Naive thymus-derived CD8-positive, alpha-beta T cell (primary cell): ENCODE results near the gene CYP8B1. TPM values are rescaled to one million over a fixed set of nuclear protein-coding genes. Genes with fewer than 3 reads are reported as not detected.

Experiments used
- ATAC-seq, 2 donors: fragments of 150-1000 bp; cut with Tn5 transposase in 1 of 2; sonication (Bioruptor Pico), chemical (Tn5 transposase) in 1 of 2; 1 replicate in 1 of 2; 2 replicates in 1 of 2; pipeline ENCODE4 v1.10.0; 2021; ENCODE audit warnings: mild to moderate bottlenecking in 2 of 2, moderate library complexity in 2 of 2
- POLR2A ChIA-PET: fragments of 350-600 bp; sonication (Branson Sonifier 250); formaldehyde crosslinking; loops from one replicate; lab custom pipeline; 2021; ENCODE audit warnings: antibody characterized with exemption; lab: Charles Lee
- DNase-seq, 10 donors: peaks; one replicate each; pipeline versions ENCODE4 v3.0.0 to v3.0.0-alpha.2; 2020 to 2022
- H3K27ac Mint-ChIP-seq, 10 donors: one replicate each; pipeline ENCODE4 v1.8.0; 2020 to 2022; ENCODE audit warnings: mild to moderate bottlenecking in 10 of 10, mixed read lengths in 10 of 10, moderate library complexity in 4 of 10, inconsistent platforms in 1 of 10
- H3K27me3 Mint-ChIP-seq, 5 donors: one replicate each; pipeline ENCODE4 v1.8.0; 2021 to 2022; ENCODE audit warnings: mixed read lengths in 5 of 5
- H3K36me3 Mint-ChIP-seq, 3 donors: one replicate each; pipeline ENCODE4 v1.8.0; 2020 to 2022; ENCODE audit warnings: mixed read lengths in 3 of 3, mild to moderate bottlenecking in 2 of 3, inconsistent platforms in 1 of 3
- H3K4me1 Mint-ChIP-seq, 4 donors: one replicate each; pipeline ENCODE4 v1.8.0; 2021 to 2022; ENCODE audit warnings: mixed read lengths in 4 of 4
- H3K4me3 Mint-ChIP-seq, 10 donors: one replicate each; pipeline ENCODE4 v1.8.0; 2020 to 2022; ENCODE audit warnings: mild to moderate bottlenecking in 10 of 10, mixed read lengths in 10 of 10, moderate library complexity in 6 of 10, inconsistent platforms in 1 of 10
- H3K9me3 Mint-ChIP-seq, 9 donors: one replicate each; pipeline ENCODE4 v1.8.0; 2020 to 2022; ENCODE audit warnings: mixed read lengths in 9 of 9, mild to moderate bottlenecking in 3 of 9, inconsistent platforms in 1 of 9, moderate library complexity in 1 of 9
- polyA plus RNA-seq, 3 donors: library from polyadenylated mRNA; unstranded; fragments of 300-500 nt; fragmentation: Illumina TruSeq; gene quantifications; one replicate each; pipeline ENCODE4 v1.2.3, GENCODE V29; 2021
- total RNA-seq, 8 experiments: library from RNA in 2 of 8; stranded (reverse) in 2 of 8; gene quantifications; one replicate each; pipeline ENCODE4 v1.2.3 and lab custom pipeline; 2021 to 2026

Gene CYP8B1, protein sequence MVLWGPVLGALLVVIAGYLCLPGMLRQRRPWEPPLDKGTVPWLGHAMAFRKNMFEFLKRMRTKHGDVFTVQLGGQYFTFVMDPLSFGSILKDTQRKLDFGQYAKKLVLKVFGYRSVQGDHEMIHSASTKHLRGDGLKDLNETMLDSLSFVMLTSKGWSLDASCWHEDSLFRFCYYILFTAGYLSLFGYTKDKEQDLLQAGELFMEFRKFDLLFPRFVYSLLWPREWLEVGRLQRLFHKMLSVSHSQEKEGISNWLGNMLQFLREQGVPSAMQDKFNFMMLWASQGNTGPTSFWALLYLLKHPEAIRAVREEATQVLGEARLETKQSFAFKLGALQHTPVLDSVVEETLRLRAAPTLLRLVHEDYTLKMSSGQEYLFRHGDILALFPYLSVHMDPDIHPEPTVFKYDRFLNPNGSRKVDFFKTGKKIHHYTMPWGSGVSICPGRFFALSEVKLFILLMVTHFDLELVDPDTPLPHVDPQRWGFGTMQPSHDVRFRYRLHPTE
- total RNA-seq, result not detected
- polyA plus RNA-seq, result not detected
- total RNA-seq (lab: John Stamatoyannopoulos, UW), result 0 reads per million in 6 experiments

- no peaks in the 10 kb centered on the region for H3K36me3 Mint-ChIP-seq
- H3K4me3 Mint-ChIP-seq, result no peak within 1 kb of the TSS
- peaks cover 3 to 5% (median 4%) of the 10 kb centered on the region in 4 donors for H3K4me1 Mint-ChIP-seq
- ATAC-seq (no peak), DNase-seq (no peak)
- no peaks in the 10 kb centered on the region for H3K9me3 Mint-ChIP-seq
- POLR2A ChIA-PET, result no interaction called here
- H3K27me3 Mint-ChIP-seq, result peaks cover 0 to 12% (median 2%) of the 10 kb centered on the region in 5 donors
- no peak within 1 kb of the TSS for H3K27ac Mint-ChIP-seq
Measured at GRCh38 chr3:42875325-42876151, at the start of gene CYP8B1. TSS of gene CYP8B1 (minus strand) at chr3:42875879. CDS start at chr3:42875816, 63 bp downstream.

GRCh38 chr3:42923606-42924005 is 47.9 kb upstream of the CYP8B1 start:
- peaks cover 15 to 21% (median 19%) of the 10 kb centered on the region in 4 donors for H3K4me1 Mint-ChIP-seq
- POLR2A ChIA-PET, result no interaction called here

DNA sequence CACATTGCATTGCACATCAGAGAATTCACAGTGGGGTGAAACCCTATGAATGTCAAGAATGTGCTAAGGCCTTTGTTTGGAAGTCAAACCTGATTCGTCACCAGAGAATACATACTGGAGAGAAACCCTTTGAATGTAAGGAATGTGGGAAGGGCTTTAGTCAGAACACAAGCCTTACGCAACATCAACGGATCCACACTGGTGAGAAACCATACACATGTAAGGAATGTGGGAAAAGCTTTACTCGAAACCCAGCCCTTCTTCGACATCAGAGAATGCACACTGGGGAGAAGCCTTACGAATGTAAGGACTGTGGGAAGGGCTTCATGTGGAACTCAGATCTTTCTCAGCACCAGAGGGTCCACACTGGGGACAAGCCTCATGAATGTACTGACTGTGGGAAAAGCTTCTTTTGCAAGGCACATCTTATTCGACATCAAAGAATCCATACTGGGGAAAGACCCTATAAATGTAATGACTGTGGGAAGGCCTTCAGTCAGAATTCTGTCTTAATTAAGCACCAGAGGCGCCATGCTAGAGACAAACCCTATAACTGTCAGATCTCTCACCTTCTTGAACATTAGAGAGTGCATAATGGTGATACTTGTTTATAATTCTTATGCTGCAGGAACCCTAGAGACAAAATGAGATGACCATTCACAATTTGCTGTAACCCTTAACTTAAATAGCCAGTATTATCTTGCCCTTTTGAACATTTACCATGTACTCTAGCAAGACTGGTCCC is 39.3 kb upstream of the CYP8B1 start:
- ATAC-seq (no peak), DNase-seq (no peak)
- Mint-ChIP-seq H3K9me3 (peaks cover 12 to 90% (median 54%) of the 10 kb centered on the region in 9 donors), H3K36me3 (peaks cover 45 to 68% (median 64%) of the 10 kb centered on the region in 3 donors), H3K27ac (no peak overlapping the region), H3K27me3 (peaks cover 0 to 2% (median 0%) of the 10 kb centered on the region in 5 donors), H3K4me3 (no peak overlapping the region), H3K4me1 (no peaks in the 10 kb centered on the region)
- POLR2A ChIA-PET, result no interaction called here

More at GRCh38 chr3:42923606-42924005, 47.9 kb upstream of the CYP8B1 start:
- ATAC-seq (no peak), DNase-seq (no peak)
- Mint-ChIP-seq H3K36me3 (peaks cover 0 to 17% (median 13%) of the 10 kb centered on the region in 3 donors), H3K27ac (no peak overlapping the region), H3K4me3 (no peak overlapping the region), H3K27me3 (peaks cover 0 to under 1% (median 0%) of the 10 kb centered on the region in 5 donors), H3K9me3 (peaks cover 0 to 34% (median 7%) of the 10 kb centered on the region in 9 donors)

- no peak overlapping the region for H3K4me3 Mint-ChIP-seq
- DNase-seq (no peak), ATAC-seq (no peak)
- peaks cover 7 to 58% (median 41%) of the 10 kb centered on the region in 9 donors for H3K9me3 Mint-ChIP-seq
- H3K27ac Mint-ChIP-seq, result no peak overlapping the region
- POLR2A ChIA-PET, result no interaction called here
- peaks cover 47 to 62% (median 53%) of the 10 kb centered on the region in 3 donors for H3K36me3 Mint-ChIP-seq
- H3K27me3 Mint-ChIP-seq, result peaks cover 0 to 11% (median 0%) of the 10 kb centered on the region in 5 donors
- peaks cover 8 to 13% (median 10%) of the 10 kb centered on the region in 4 donors for H3K4me1 Mint-ChIP-seq
Measured at GRCh38 chr3:42911551-42911950, 35.9 kb upstream of the CYP8B1 start.

DNA sequence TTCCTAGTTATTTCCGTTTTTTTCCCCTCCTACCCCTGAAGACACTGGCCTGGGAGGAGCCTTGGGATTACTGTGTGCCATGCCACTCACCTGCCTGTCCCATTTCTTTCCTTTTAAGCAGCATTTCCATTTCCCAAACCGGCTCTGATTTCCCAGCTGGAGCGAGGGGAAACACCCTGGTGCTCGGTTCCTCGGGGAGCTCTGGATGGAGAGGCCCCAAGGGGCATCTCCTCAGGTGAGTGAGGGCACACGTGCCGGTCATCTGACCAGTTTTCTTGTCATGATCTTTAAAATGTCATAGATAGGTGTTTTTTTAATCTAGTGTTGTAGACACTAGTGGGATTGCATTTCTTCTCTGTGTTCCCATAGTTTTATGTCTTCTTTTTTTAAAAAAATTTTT is 33.0 kb upstream of the CYP8B1 start:
- POLR2A ChIA-PET, result no interaction called here
- H3K36me3 Mint-ChIP-seq, result peaks cover 25 to 37% (median 37%) of the 10 kb centered on the region in 3 donors
- DNase-seq (no peak), ATAC-seq (no peak)
- H3K9me3 Mint-ChIP-seq, result peaks cover under 1 to 40% (median 22%) of the 10 kb centered on the region in 9 donors
- peaks cover 0 to 28% (median 3%) of the 10 kb centered on the region in 5 donors for H3K27me3 Mint-ChIP-seq
- peaks cover 14 to 25% (median 20%) of the 10 kb centered on the region in 4 donors for H3K4me1 Mint-ChIP-seq
- H3K4me3 Mint-ChIP-seq, result peak overlapping the region in 1 of 10 donors; percentile 12
- H3K27ac Mint-ChIP-seq, result peak overlapping the region in 1 of 10 donors; percentile 69

- POLR2A ChIA-PET, result no interaction called here
- no peak for ATAC-seq
- Mint-ChIP-seq H3K9me3 (peaks cover 0 to 38% (median 16%) of the 10 kb centered on the region in 9 donors), H3K27ac (peak overlapping the region; percentile 1 to 93 (median 66)), H3K36me3 (peaks cover 20 to 33% (median 27%) of the 10 kb centered on the region in 3 donors), H3K4me1 (peaks cover 14 to 25% (median 20%) of the 10 kb centered on the region in 4 donors), H3K4me3 (peak overlapping the region; percentile 61 to 96 (median 82)), H3K27me3 (peaks cover 0 to 32% (median 3%) of the 10 kb centered on the region in 5 donors)
- no peak for DNase-seq
Measured at GRCh38 chr3:42906848-42907183, 31.1 kb upstream of the CYP8B1 start.

DNA sequence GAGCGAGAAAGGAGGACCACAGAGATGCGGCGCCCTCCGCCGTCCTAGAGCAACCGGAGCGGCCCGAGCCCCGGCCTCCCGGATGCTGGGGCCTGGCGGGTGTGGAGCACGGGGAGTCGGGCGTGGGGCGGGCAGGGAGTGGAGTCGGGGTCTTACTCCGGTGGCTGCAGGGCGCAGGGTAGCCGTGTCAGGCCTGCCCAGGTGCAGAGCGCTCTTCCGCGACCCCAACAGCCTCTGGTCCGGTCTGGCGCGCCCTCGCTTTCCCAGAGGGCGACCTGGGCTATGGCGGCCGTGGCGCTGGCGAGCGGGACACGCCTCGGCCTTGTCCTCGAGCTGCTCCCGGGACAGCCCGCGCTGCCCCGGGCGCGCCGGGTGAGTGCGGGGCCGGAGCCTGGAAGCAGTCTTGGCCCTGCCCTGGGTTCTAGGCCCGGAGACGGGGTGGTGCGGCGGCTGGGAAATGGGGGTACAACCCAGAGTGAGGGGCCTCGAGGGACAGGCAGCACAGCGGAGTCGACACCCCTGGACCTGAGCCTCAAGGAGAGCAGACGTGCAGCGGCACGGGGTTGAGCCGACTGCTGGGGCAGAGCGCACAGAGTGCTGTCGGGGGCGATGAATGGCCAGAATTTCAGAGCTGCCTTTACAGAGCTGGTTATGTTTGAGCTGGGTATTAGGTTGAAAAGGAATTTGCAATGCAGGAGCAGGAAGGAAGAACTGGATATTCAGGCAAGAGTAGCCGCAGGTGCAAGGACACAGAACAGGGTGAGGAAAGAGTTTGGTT is 30.6 kb upstream of the CYP8B1 start, which contains the start of gene ZNF662:
Gene ZNF662 (plus strand): TSS at position 73 of the 778 bp plus-strand sequence. CDS start 1,973 bp downstream, outside the sequence.
- Mint-ChIP-seq H3K4me1 (peaks cover 14 to 25% (median 20%) of the 10 kb centered on the region in 4 donors), H3K27ac (peak within 1 kb of the TSS; percentile 16 to 93 (median 76)), H3K27me3 (peaks cover 0 to 32% (median 3%) of the 10 kb centered on the region in 5 donors), H3K9me3 (peaks cover 0 to 32% (median 16%) of the 10 kb centered on the region in 9 donors), H3K4me3 (peak within 1 kb of the TSS; percentile 67 to 96 (median 86)), H3K36me3 (peaks cover 14 to 27% (median 21%) of the 10 kb centered on the region in 3 donors)
- POLR2A ChIA-PET, result no interaction called here
- DNase-seq (peak in 9 of 10 donors; percentile 5 to 67 (median 40)), ATAC-seq (peak; percentile 88 to 89)

DNA sequence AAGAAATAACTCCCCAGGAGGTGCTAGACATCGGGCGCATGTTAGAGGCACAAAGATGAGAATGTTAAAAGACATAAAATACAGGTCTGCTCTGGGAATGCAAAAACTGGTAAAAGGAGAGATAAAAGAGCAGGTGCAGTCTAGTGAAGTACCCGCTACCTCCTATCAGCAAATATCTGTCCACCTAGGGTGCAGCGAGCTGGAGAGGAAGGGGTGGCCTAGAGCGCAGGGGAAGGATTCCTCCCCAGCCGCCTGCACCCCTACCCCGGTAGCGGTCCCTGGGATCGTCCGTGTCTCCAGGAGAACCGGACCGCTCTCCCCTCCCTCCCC is 30.0 kb upstream of the CYP8B1 start:
- POLR2A ChIA-PET, result no interaction called here
- peaks cover 0 to 32% (median 3%) of the 10 kb centered on the region in 5 donors for H3K27me3 Mint-ChIP-seq
- H3K9me3 Mint-ChIP-seq, result peaks cover 0 to 28% (median 16%) of the 10 kb centered on the region in 9 donors
- peak; percentile 62 to 65 for ATAC-seq
- peak overlapping the region in 9 of 10 donors; percentile 16 to 93 (median 77) for H3K27ac Mint-ChIP-seq
- peaks cover 14 to 25% (median 20%) of the 10 kb centered on the region in 4 donors for H3K4me1 Mint-ChIP-seq
- H3K36me3 Mint-ChIP-seq, result peaks cover 11 to 22% (median 16%) of the 10 kb centered on the region in 3 donors
- H3K4me3 Mint-ChIP-seq, result peak overlapping the region; percentile 67 to 96 (median 86)
- DNase-seq, result no peak

DNA sequence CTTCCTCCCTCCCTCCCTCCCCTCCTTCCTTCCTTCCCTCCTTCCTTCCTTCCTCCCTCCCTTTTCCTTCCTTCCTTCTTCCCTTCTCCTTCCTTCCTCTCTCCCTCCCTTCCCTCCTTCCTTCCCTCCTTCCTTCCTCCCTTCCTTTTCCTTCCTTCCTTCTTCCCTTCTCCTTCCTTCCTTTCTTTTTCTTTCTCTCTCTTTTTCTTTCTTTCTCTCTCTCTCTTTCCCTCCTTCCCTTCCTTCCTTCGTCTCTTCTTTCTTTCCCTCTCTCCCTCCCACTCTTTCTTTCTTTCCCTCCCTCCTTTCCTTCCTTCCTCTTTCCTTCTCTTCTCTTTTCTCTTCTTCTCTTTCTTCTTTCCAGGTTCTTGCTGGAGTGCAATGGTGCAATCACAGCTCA is 28.4 kb upstream of the CYP8B1 start:
- DNase-seq, result no peak
- Mint-ChIP-seq H3K36me3 (peaks cover 5 to 10% (median 5%) of the 10 kb centered on the region in 3 donors), H3K9me3 (peaks cover 0 to 19% (median 13%) of the 10 kb centered on the region in 9 donors), H3K27me3 (peaks cover 0 to 32% (median 3%) of the 10 kb centered on the region in 5 donors), H3K4me3 (no peak overlapping the region), H3K4me1 (peaks cover 14 to 25% (median 20%) of the 10 kb centered on the region in 4 donors), H3K27ac (peak overlapping the region in 2 of 10 donors; percentile 53 to 81)
- POLR2A ChIA-PET, result interaction anchor here (0.6 kb wide), 1 partner anchor 57 kb away, joined by 3 read pairs; no protein-coding TSS in a partner anchor
- ATAC-seq, result no peak

DNA sequence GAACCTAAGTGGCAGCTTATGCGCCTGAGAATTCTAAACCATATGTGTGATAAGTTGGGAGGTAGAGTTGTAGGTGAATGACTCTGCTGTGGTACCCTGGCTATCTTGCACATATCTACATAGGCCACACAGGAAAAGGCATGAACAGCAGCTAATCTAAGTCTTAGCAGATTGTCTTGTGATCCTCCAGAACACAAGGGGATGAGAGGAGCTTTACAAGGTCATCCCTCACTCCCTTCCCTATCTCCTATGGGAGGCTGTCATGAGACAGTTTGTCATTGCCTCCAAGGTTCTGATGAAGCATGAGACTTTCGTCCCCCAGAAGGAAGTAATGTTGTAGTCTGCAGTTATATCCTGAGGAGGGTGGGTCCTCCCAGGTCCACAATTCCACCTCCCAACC is 26.6 kb upstream of the CYP8B1 start:
- Mint-ChIP-seq H3K27me3 (peaks cover 0 to 29% (median 3%) of the 10 kb centered on the region in 5 donors), H3K4me1 (peaks cover 13 to 19% (median 18%) of the 10 kb centered on the region in 4 donors), H3K4me3 (no peak overlapping the region), H3K36me3 (peaks cover 0 to 6% (median 5%) of the 10 kb centered on the region in 3 donors), H3K27ac (no peak overlapping the region), H3K9me3 (peaks cover 0 to 19% (median 13%) of the 10 kb centered on the region in 9 donors)
- POLR2A ChIA-PET, result interaction anchor here (0.7 kb wide), 1 partner anchor 101 kb away, joined by 6 read pairs; no protein-coding TSS in a partner anchor
- ATAC-seq (no peak), DNase-seq (no peak)

- Mint-ChIP-seq H3K27me3 (peaks cover 0 to 20% (median 5%) of the 10 kb centered on the region in 5 donors), H3K4me3 (no peak overlapping the region), H3K36me3 (peaks cover 0 to 6% (median 5%) of the 10 kb centered on the region in 3 donors), H3K9me3 (peaks cover 0 to 19% (median 13%) of the 10 kb centered on the region in 9 donors), H3K4me1 (peaks cover 4 to 10% (median 8%) of the 10 kb centered on the region in 4 donors), H3K27ac (no peak overlapping the region)
- ATAC-seq (no peak), DNase-seq (no peak)
- POLR2A ChIA-PET, result no interaction called here
Measured at GRCh38 chr3:42901073-42901415, 25.4 kb upstream of the CYP8B1 start.
